Upper lobe of left lung (tissue), 6 donors: Measurements from ENCODE around the gene DOCK4. TPM values are rescaled to one million over a fixed set of nuclear protein-coding genes. Genes with fewer than 3 reads are reported as not detected.

Source experiments
- ATAC-seq, 2 donors: fragments of 200-7000 bp; cut with Tn5 transposase; one replicate each; pipeline ENCODE4 v1.9.1; 2022; ENCODE audit warnings: mild to moderate bottlenecking in 2 of 2, moderate library complexity in 2 of 2; ENCODE audit not compliant: low FRiP score in 2 of 2
- DNase-seq, 2 donors: peaks; one replicate each; pipeline ENCODE4 v3.0.0-alpha.2; 2019 to 2020
- H3K27ac ChIP-seq, 4 donors: fragments of 200-600 bp; sonication (generic); one replicate each; pipeline ENCODE4 v1.5.1; 2016 to 2019
- H3K27me3 ChIP-seq, 4 donors: fragments of 200-600 bp; sonication (generic); one replicate each; pipeline ENCODE4 v1.5.1; 2017 to 2019
- H3K36me3 ChIP-seq, 4 donors: fragments of 200-600 bp; sonication (generic); one replicate each; pipeline ENCODE4 v1.5.1; 2016 to 2019
- H3K4me1 ChIP-seq, 4 donors: fragments of 200-600 bp; sonication (generic); one replicate each; pipeline ENCODE4 v1.5.1; 2018 to 2019
- H3K4me3 ChIP-seq, 4 donors: fragments of 200-600 bp; sonication (generic); one replicate each; pipeline ENCODE4 v1.5.1; 2017 to 2019; ENCODE audit warnings: mild to moderate bottlenecking in 2 of 4, moderate library complexity in 1 of 4
- H3K9me3 ChIP-seq, 4 donors: fragments of 200-600 bp; sonication (generic); one replicate each; pipeline ENCODE4 v1.5.1; 2018 to 2019
- CTCF ChIP-seq, 6 experiments: fragments of 450-650 bp in 4 of 6; fragments of 200-600 bp in 2 of 6; sonication (generic) in 2 of 6; IDR thresholded peaks; one replicate each; pipeline ENCODE4 v1.5.1; 2016 to 2019; ENCODE audit warnings: antibody characterized with exemption in 6 of 6
- EP300 ChIP-seq, 4 donors: sonication (generic); formaldehyde crosslinking; IDR thresholded peaks; one replicate each; pipeline ENCODE4 v1.5.1; 2017; ENCODE audit warnings: antibody characterized with exemption in 4 of 4, control low read depth in 2 of 4
- POLR2A ChIP-seq, 4 donors: fragments of 450-650 bp; IDR thresholded peaks; one replicate each; pipeline ENCODE4 v1.5.1; 2016 to 2017; ENCODE audit warnings: antibody characterized with exemption in 4 of 4, mild to moderate bottlenecking in 2 of 4
- POLR2AphosphoS5 ChIP-seq, 2 donors: sonication (generic); formaldehyde crosslinking; IDR thresholded peaks; one replicate each; pipeline ENCODE4 v1.5.1; 2017; ENCODE audit warnings: antibody characterized with exemption in 2 of 2
- WGBS, 2 donors: methylation state at CpG; one replicate each; pipeline ENCODE4 v1.1.5; 2017 to 2018; 5-methylcytosine and 5-hydroxymethylcytosine counted together
- total RNA-seq, 6 donors: library from RNA; depleted of rRNA in 4 of 6; stranded (reverse); fragments of >200 nt in 4 of 6; gene quantifications; one replicate each; pipeline versions ENCODE4 v1.1.0 to v1.2.1, GENCODE V29; 2016 to 2021
- donor health status: DM: no; HTN: no; CAD: no; lungs with moderate emphysema.
- donor health status: DM: no; HTN: yes; CAD: no; lungs with severe emphysema.

The DOCK4 gene
- total RNA-seq, 6 donors from 2014 or later: 53.6 to 166 (median 100) TPM

DNA sequence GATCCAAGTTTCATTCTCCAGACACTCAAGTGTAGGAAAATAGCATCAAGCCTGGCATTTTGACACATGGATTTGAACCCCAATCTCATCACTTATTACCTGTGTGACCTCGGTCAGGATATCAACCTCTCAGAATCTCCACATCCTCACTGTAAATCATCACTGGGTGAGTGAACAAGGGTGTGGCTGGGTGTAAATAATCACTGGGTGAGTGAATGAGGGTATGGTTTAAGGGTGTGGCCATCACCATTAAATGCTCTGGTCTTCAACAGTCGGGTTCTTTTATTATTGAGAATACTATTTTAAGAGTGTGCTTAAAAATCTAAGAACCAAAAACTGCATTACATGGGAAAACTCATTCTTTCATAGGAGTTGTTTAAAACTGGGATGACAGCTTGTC lies 200.1 kb downstream of the DOCK4 start:
- Histone ChIP-seq H3K36me3 (peaks cover 0 to 10% (median 0%) of the 10 kb centered on the region in 4 donors), H3K4me1 (peaks cover 0 to 23% (median 5%) of the 10 kb centered on the region in 4 donors), H3K27me3 (no peaks in the 10 kb centered on the region), H3K9me3 (no peaks in the 10 kb centered on the region), H3K4me3 (no peak overlapping the region), H3K27ac (peak overlapping the region in 1 of 4 donors; percentile 1)
- 84% methylated on average over 2 of the region's 2 CpGs for WGBS, 2 donors
- TF ChIP-seq EP300 (IDR thresholded peaks at IDR 0.05) (no peak), CTCF (IDR thresholded peaks at IDR 0.05) (no peak), POLR2A (IDR thresholded peaks at IDR 0.05) (no peak), POLR2AphosphoS5 (IDR thresholded peaks at IDR 0.05) (no peak)
- no peak for ATAC-seq
- DNase-seq: no peak

DNA sequence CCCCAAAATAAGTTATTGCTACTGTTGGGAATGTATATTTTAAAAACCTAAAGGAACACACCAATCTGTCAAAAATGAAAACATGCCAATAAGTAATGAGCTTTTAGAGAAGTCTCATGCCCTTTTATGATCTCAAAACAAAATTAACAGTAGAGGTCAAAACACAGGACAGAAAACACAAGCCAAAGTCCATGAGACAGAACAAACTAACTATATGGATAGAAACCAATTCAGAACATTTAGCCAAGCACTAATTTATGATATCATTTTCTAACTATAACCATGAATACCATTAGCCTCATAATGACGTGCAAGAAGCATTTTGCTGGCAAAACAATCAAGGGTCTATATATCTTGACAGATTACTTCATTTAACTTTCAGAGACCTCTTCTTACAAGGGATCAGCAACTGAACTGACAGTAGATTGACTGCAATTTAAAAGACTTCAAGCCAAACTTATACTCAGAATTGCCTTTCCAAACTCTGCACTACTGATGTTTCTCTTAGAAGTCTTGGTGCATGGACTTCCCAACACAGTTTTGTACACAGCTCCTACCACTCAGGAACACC lies 200.9 kb downstream of the DOCK4 start:
- Histone ChIP-seq H3K27me3 (no peaks in the 10 kb centered on the region), H3K27ac (peak overlapping the region in 1 of 4 donors; percentile 1), H3K4me3 (no peak overlapping the region), H3K4me1 (peaks cover 0 to 19% (median 0%) of the 10 kb centered on the region in 4 donors), H3K9me3 (no peaks in the 10 kb centered on the region), H3K36me3 (peaks cover 0 to 10% (median 0%) of the 10 kb centered on the region in 4 donors)
- TF ChIP-seq POLR2AphosphoS5 (IDR thresholded peaks at IDR 0.05): no peak
- TF ChIP-seq CTCF (IDR thresholded peaks at IDR 0.05): no peak
- no peak for TF ChIP-seq EP300 (IDR thresholded peaks at IDR 0.05)
- TF ChIP-seq POLR2A (IDR thresholded peaks at IDR 0.05): no peak
- ATAC-seq (no peak), DNase-seq (no peak)
- WGBS, 2 donors: 52 to 71% methylated on average over 1 of the region's 1 CpG

GRCh38 chr7:112001091-112001826 lies 204.9 kb downstream of the DOCK4 start:
- TF ChIP-seq CTCF (IDR thresholded peaks at IDR 0.05): no peak
- peak in 1 of 2 donors; percentile 9 for TF ChIP-seq POLR2AphosphoS5 (IDR thresholded peaks at IDR 0.05)
- peak in 1 of 2 donors; percentile 72 for ATAC-seq
- H3K4me1 ChIP-seq: peaks cover 0 to 11% (median 0%) of the 10 kb centered on the region in 4 donors
- no peak overlapping the region for H3K4me3 ChIP-seq
- H3K36me3 ChIP-seq: peaks cover 0 to 10% (median 0%) of the 10 kb centered on the region in 4 donors
- peak overlapping the region in 2 of 4 donors; percentile 33 to 63 for H3K27ac ChIP-seq
- DNase-seq: peak in 1 of 2 donors; percentile 33
- H3K9me3 ChIP-seq: no peaks in the 10 kb centered on the region
- H3K27me3 ChIP-seq: no peaks in the 10 kb centered on the region
- WGBS, 2 donors: 72 to 90% methylated on average over 6 of the region's 6 CpGs

- ATAC-seq: no peak
- Histone ChIP-seq H3K9me3 (no peaks in the 10 kb centered on the region), H3K4me1 (peaks cover 0 to 2% (median 0%) of the 10 kb centered on the region in 4 donors), H3K27me3 (no peaks in the 10 kb centered on the region), H3K36me3 (peaks cover 0 to 14% (median 0%) of the 10 kb centered on the region in 4 donors), H3K27ac (no peak overlapping the region), H3K4me3 (no peak overlapping the region)
- 78 to 82% methylated on average over 3 of the region's 3 CpGs for WGBS, 2 donors
- no peak for TF ChIP-seq CTCF (IDR thresholded peaks at IDR 0.05)
- TF ChIP-seq POLR2A (IDR thresholded peaks at IDR 0.05): no peak
- no peak for TF ChIP-seq POLR2AphosphoS5 (IDR thresholded peaks at IDR 0.05)
- TF ChIP-seq EP300 (IDR thresholded peaks at IDR 0.05): no peak
- DNase-seq: no peak
Measured at GRCh38 chr7:111998326-111998725, 207.9 kb downstream of the DOCK4 start.
